HepG2 (cell line): ENCODE measurements around the gene TOP2A. TPM values are rescaled to one million over a fixed set of nuclear protein-coding genes. Genes with fewer than 3 reads are reported as not detected.

ENCODE experiments used
- EED ChIP-seq: sonication (generic); formaldehyde crosslinking; IDR thresholded peaks from 2 replicates; pipeline ENCODE4 v1.5.0; 2020; ENCODE audit warnings: mild to moderate bottlenecking, missing genetic modification reagents
- FOXO4 ChIP-seq: sonication (generic); formaldehyde crosslinking; conservative IDR thresholded peaks from 2 replicates; pipeline ENCODE4 v1.8.1; 2023; ENCODE audit warnings: missing genetic modification reagents
- GZF1 ChIP-seq: sonication (generic); formaldehyde crosslinking; IDR thresholded peaks from 2 replicates; pipeline ENCODE4 v1.5.1; 2020; ENCODE audit warnings: mild to moderate bottlenecking, missing genetic modification reagents
- KDM3A ChIP-seq: IDR thresholded peaks from 2 replicates; pipeline ENCODE4 v1.6.1; 2018; ENCODE audit warnings: low read depth, missing compliant biosample characterization
- MED1 ChIP-seq: sonication (generic); formaldehyde crosslinking; IDR thresholded peaks from 2 replicates; pipeline ENCODE4 v1.4.0; 2020; ENCODE audit warnings: missing genetic modification reagents
- MIXL1 ChIP-seq: IDR thresholded peaks from 2 replicates; pipeline ENCODE4 v1.6.1; 2016
- NCOR1 ChIP-seq: fragments of 200-600 bp; sonication (generic); IDR thresholded peaks from 2 replicates; pipeline ENCODE4 v1.7.0; 2017; ENCODE audit warnings: antibody characterized with exemption, low read length, borderline replicate concordance
- PTBP1 ChIP-seq: fragments of 200-400 bp; formaldehyde crosslinking; IDR thresholded peaks from 2 replicates; pipeline ENCODE4 v1.6.1; 2018; ENCODE audit warnings: low read length, low read depth; ENCODE audit not compliant: poor library complexity, severe bottlenecking
- RXRA ChIP-seq: sonication (generic); formaldehyde crosslinking; IDR thresholded peaks from 2 replicates; pipeline ENCODE4 v1.5.1; 2020; ENCODE audit warnings: missing genetic modification reagents
- SP2 ChIP-seq: sonication (generic); formaldehyde crosslinking; IDR thresholded peaks from 2 replicates; pipeline ENCODE4 v1.5.1; 2020; ENCODE audit warnings: mild to moderate bottlenecking, missing genetic modification reagents
- TMF1 ChIP-seq: sonication (generic); formaldehyde crosslinking; IDR thresholded peaks from 2 replicates; pipeline ENCODE4 v1.8.1; 2022; ENCODE audit warnings: low read depth, missing genetic modification reagents
- ZBTB34 ChIP-seq: sonication (generic); formaldehyde crosslinking; IDR thresholded peaks from 2 replicates; pipeline ENCODE4 v1.8.0; 2022; ENCODE audit warnings: mild to moderate bottlenecking, missing genetic modification reagents
- ZMYM3 ChIP-seq: sonication (generic); formaldehyde crosslinking; IDR thresholded peaks from 2 replicates; pipeline ENCODE4 v1.5.1; 2020; ENCODE audit warnings: mild to moderate bottlenecking, missing genetic modification reagents
- ZNF34 ChIP-seq: sonication (generic); formaldehyde crosslinking; IDR thresholded peaks from 2 replicates; pipeline ENCODE4 v1.4.0; 2020; ENCODE audit warnings: mild to moderate bottlenecking, missing genetic modification reagents, borderline replicate concordance
- ZNF468 ChIP-seq: sonication (generic); formaldehyde crosslinking; IDR thresholded peaks from 2 replicates; pipeline ENCODE4 v1.8.0; 2022; ENCODE audit warnings: mild to moderate bottlenecking, moderate library complexity, missing genetic modification reagents
- ZNF558 ChIP-seq: sonication (generic); formaldehyde crosslinking; IDR thresholded peaks from 2 replicates; pipeline ENCODE4 v1.9.0; 2022; ENCODE audit warnings: mild to moderate bottlenecking, missing genetic modification reagents, borderline replicate concordance
- ZNF619 ChIP-seq: sonication (generic); formaldehyde crosslinking; IDR thresholded peaks from 2 replicates; pipeline ENCODE4 v1.4.0; 2020; ENCODE audit warnings: mild to moderate bottlenecking, missing genetic modification reagents
- ZSCAN29 ChIP-seq: sonication (generic); formaldehyde crosslinking; conservative IDR thresholded peaks from 2 replicates; pipeline ENCODE4 v1.4.0; 2020; ENCODE audit warnings: mild to moderate bottlenecking, missing genetic modification reagents
- ZSCAN5A ChIP-seq: sonication (generic); formaldehyde crosslinking; IDR thresholded peaks from 2 replicates; pipeline ENCODE4 v1.8.0; 2022; ENCODE audit warnings: mild to moderate bottlenecking, missing genetic modification reagents, borderline replicate concordance
- polyA plus RNA-seq, 8 experiments: library from polyadenylated mRNA; depleted of rRNA in 3 of 8; stranded (reverse) in 7 of 8; unstranded in 1 of 8; fragments of >200 nt; fragmentation: Illumina TruSeq in 4 of 8; extraction: Trizol in 4 of 8; gene quantifications; 2 replicates each; pipeline versions ENCODE4 v1.2.1 to v1.2.3, GENCODE V29; 2011 to 2016; ENCODE audit warnings: low read depth in 4 of 8, missing spikeins in 1 of 8, mixed read lengths in 1 of 8; ENCODE audit not compliant: insufficient read depth in 1 of 8
- total RNA-seq, 5 experiments: library from RNA; depleted of rRNA; stranded (reverse); fragments of >200 nt; fragmentation: Illumina TruSeq; extraction: Trizol; gene quantifications; 2 replicates each; pipeline ENCODE4 v1.2.3, GENCODE V29; 2016; ENCODE audit warnings: low read depth in 1 of 5
- TF ChIP-seq, protein P1 (sequence below): sonication (generic); formaldehyde crosslinking; conservative IDR thresholded peaks from 2 replicates; pipeline ENCODE4 v1.4.0; 2020; ENCODE audit warnings: mild to moderate bottlenecking, missing genetic modification reagents, moderate library complexity
- TF ChIP-seq, protein P2 (sequence below): sonication (generic); formaldehyde crosslinking; conservative IDR thresholded peaks from 2 replicates; pipeline ENCODE4 v1.8.0; 2022; ENCODE audit warnings: low read depth, missing genetic modification reagents

TOP2A gene
- total and polyA plus RNA-seq, 2 of the 13 experiments (the other 11 are each of a cell fraction or from before 2014, with no cell fraction given): 108 to 327 TPM

- TF ChIP-seq, protein P1, sequence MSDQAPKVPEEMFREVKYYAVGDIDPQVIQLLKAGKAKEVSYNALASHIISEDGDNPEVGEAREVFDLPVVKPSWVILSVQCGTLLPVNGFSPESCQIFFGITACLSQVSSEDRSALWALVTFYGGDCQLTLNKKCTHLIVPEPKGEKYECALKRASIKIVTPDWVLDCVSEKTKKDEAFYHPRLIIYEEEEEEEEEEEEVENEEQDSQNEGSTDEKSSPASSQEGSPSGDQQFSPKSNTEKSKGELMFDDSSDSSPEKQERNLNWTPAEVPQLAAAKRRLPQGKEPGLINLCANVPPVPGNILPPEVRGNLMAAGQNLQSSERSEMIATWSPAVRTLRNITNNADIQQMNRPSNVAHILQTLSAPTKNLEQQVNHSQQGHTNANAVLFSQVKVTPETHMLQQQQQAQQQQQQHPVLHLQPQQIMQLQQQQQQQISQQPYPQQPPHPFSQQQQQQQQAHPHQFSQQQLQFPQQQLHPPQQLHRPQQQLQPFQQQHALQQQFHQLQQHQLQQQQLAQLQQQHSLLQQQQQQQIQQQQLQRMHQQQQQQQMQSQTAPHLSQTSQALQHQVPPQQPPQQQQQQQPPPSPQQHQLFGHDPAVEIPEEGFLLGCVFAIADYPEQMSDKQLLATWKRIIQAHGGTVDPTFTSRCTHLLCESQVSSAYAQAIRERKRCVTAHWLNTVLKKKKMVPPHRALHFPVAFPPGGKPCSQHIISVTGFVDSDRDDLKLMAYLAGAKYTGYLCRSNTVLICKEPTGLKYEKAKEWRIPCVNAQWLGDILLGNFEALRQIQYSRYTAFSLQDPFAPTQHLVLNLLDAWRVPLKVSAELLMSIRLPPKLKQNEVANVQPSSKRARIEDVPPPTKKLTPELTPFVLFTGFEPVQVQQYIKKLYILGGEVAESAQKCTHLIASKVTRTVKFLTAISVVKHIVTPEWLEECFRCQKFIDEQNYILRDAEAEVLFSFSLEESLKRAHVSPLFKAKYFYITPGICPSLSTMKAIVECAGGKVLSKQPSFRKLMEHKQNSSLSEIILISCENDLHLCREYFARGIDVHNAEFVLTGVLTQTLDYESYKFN (CRISPR knock-in tag): peak; percentile 93
- TF ChIP-seq NCOR1 (no peak; the same call in 1 of the 2 replicates), KDM3A (CRISPR knock-in tag) (peak; percentile 85; the same call in 1 of the 2 replicates), ZNF34 (CRISPR knock-in tag) (no peak), EED (CRISPR knock-in tag) (no peak), PTBP1 (no peak), MED1 (CRISPR knock-in tag) (peak; percentile 86), FOXO4 (no peak), ZNF558 (CRISPR knock-in tag) (no peak), ZNF468 (CRISPR knock-in tag) (no peak), MIXL1 (CRISPR knock-in tag) (peak; percentile 87), ZNF619 (CRISPR knock-in tag) (no peak), SP2 (CRISPR knock-in tag) (no peak), RXRA (CRISPR knock-in tag) (peak; percentile 78; the same call in 1 of the 2 replicates), TMF1 (CRISPR knock-in tag) (peak; percentile 63; the same call in 1 of the 2 replicates), ZSCAN29 (CRISPR knock-in tag) (0 out of 2 replicates have a peak, but pooled peaks have one; percentile 61), ZSCAN5A (peak; percentile 81; the same call in 1 of the 2 replicates), GZF1 (CRISPR knock-in tag) (no peak), ZMYM3 (CRISPR knock-in tag) (peak; percentile 71), ZBTB34 (CRISPR knock-in tag) (0 out of 2 replicates have a peak, but pooled peaks have one; percentile 74)
- TF ChIP-seq, protein P2, sequence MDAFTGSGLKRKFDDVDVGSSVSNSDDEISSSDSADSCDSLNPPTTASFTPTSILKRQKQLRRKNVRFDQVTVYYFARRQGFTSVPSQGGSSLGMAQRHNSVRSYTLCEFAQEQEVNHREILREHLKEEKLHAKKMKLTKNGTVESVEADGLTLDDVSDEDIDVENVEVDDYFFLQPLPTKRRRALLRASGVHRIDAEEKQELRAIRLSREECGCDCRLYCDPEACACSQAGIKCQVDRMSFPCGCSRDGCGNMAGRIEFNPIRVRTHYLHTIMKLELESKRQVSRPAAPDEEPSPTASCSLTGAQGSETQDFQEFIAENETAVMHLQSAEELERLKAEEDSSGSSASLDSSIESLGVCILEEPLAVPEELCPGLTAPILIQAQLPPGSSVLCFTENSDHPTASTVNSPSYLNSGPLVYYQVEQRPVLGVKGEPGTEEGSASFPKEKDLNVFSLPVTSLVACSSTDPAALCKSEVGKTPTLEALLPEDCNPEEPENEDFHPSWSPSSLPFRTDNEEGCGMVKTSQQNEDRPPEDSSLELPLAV (CRISPR knock-in tag): no peak
Observed at GRCh38 chr17:40352779-40353394, 64.8 kb downstream of the TOP2A start (continued).
